Smooth muscle cell (in vitro differentiated cells): ENCODE results near the gene SUSD6. TPM values are rescaled to one million over a fixed set of nuclear protein-coding genes. Genes with fewer than 3 reads are reported as not detected.

Source experiments
- DNase-seq: peaks from one replicate; lab custom pipeline; 2025; ENCODE audit not compliant: unreplicated experiment; lab: John Stamatoyannopoulos, UW
- H2AFZ ChIP-seq: fragments of 200-600 bp; sonication (generic); 2 replicates; pipeline ENCODE4 v1.6.0; 2016; ENCODE audit warnings: antibody characterized with exemption, low read depth, mild to moderate bottlenecking
- H3F3A ChIP-seq: fragments of 200-600 bp; sonication (generic); 2 replicates; pipeline ENCODE4 v1.6.0; 2017; ENCODE audit warnings: antibody characterized with exemption, low read depth
- H3K27ac ChIP-seq: fragments of 200-600 bp; sonication (generic); 2 replicates; pipeline ENCODE4 v1.5.1; 2016; ENCODE audit warnings: low read depth, mild to moderate bottlenecking
- H3K27me3 ChIP-seq: fragments of 200-600 bp; sonication (generic); 2 replicates; pipeline ENCODE4 v1.6.1; 2016; ENCODE audit warnings: low read depth, mild to moderate bottlenecking
- H3K36me3 ChIP-seq: fragments of 200-600 bp; sonication (generic); 2 replicates; pipeline ENCODE4 v1.5.1; 2016; ENCODE audit warnings: low read depth
- H3K4me1 ChIP-seq: fragments of 200-600 bp; sonication (generic); 2 replicates; pipeline ENCODE4 v1.5.1; 2016; ENCODE audit warnings: low read depth
- H3K4me2 ChIP-seq: fragments of 200-600 bp; sonication (generic); 2 replicates; pipeline ENCODE4 v1.6.0; 2016; ENCODE audit warnings: mild to moderate bottlenecking
- H3K4me3 ChIP-seq: fragments of 200-600 bp; sonication (generic); 2 replicates; pipeline ENCODE4 v1.5.1; 2016; ENCODE audit warnings: mild to moderate bottlenecking
- H3K79me2 ChIP-seq: fragments of 200-600 bp; sonication (generic); 2 replicates; pipeline ENCODE4 v1.6.0; 2016; ENCODE audit warnings: low read depth, mild to moderate bottlenecking
- H3K9ac ChIP-seq: fragments of 200-600 bp; sonication (generic); 2 replicates; pipeline ENCODE4 v1.6.0; 2016; ENCODE audit warnings: low read depth
- H3K9me3 ChIP-seq: fragments of 200-600 bp; sonication (generic); replicated peaks from 2 replicates; pipeline ENCODE4 v1.5.1; 2016; ENCODE audit warnings: low read depth
- H4K20me1 ChIP-seq: fragments of 200-600 bp; sonication (generic); 2 replicates; pipeline ENCODE4 v1.6.0; 2016; ENCODE audit warnings: low read depth
- CTCF ChIP-seq: fragments of 200-600 bp; sonication (generic); IDR thresholded peaks from 2 replicates; pipeline ENCODE4 v1.5.1; 2017; ENCODE audit warnings: borderline replicate concordance, mild to moderate bottlenecking, antibody characterized with exemption; ENCODE audit not compliant: insufficient read depth, poor library complexity, severe bottlenecking
- WGBS: methylation state at CpG from one replicate; pipeline ENCODE4 v1.1.7; 2016; ENCODE audit warnings: low lambda C conversion rate; 5-methylcytosine and 5-hydroxymethylcytosine counted together
- polyA plus RNA-seq: library from polyadenylated mRNA; unstranded; fragments of >200 nt; fragmentation: Nextera tagmentation; extraction: Ambion mirVana; gene quantifications from 2 replicates; pipeline ENCODE4 v1.2.1, GENCODE V29; 2016
- total RNA-seq: library from RNA; depleted of rRNA; stranded (reverse); fragments of >200 nt; gene quantifications from 2 replicates; pipeline ENCODE4 v1.2.3, GENCODE V29; 2014

The SUSD6 gene
- total and polyA plus RNA-seq, 2 experiments from 2014 or later: 15.8 to 25.9 TPM

GRCh38 chr14:69671365-69672030 is 60.1 kb downstream of the SUSD6 start:
- peaks cover 93% of the 10 kb centered on the region for H3K79me2 ChIP-seq
- no peaks in the 10 kb centered on the region for H3F3A ChIP-seq
- DNase-seq: no peak

GRCh38 chr14:69672356-69672755 is 61.0 kb downstream of the SUSD6 start:
- peaks cover 98% of the 10 kb centered on the region for H4K20me1 ChIP-seq
- no peak overlapping the region for H3K4me3 ChIP-seq
- H2AFZ ChIP-seq: no peak overlapping the region
- no peak overlapping the region for H3K27ac ChIP-seq
- 92% methylated on average over 1 of the region's 1 CpG for WGBS
- H3K27me3 ChIP-seq: no peaks in the 10 kb centered on the region
- no peaks in the 10 kb centered on the region for H3K36me3 ChIP-seq
- H3K4me2 ChIP-seq: no peak overlapping the region
- peaks cover 13% of the 10 kb centered on the region for H3K4me1 ChIP-seq
- no peak for DNase-seq
- H3F3A ChIP-seq: no peaks in the 10 kb centered on the region
- H3K9ac ChIP-seq: no peak overlapping the region
- TF ChIP-seq CTCF: no peak
- peaks cover 93% of the 10 kb centered on the region for H3K79me2 ChIP-seq
- no peaks in the 10 kb centered on the region for H3K9me3 ChIP-seq

More at GRCh38 chr14:69671365-69672030, 60.1 kb downstream of the SUSD6 start:
- 85% methylated on average over 8 of the region's 8 CpGs for WGBS
- Histone ChIP-seq H3K4me3 (no peak overlapping the region), H3K27me3 (no peaks in the 10 kb centered on the region), H3K9me3 (no peaks in the 10 kb centered on the region), H2AFZ (no peak overlapping the region), H3K9ac (no peak overlapping the region), H4K20me1 (peaks cover 98% of the 10 kb centered on the region), H3K27ac (no peak overlapping the region), H3K4me1 (peaks cover 16% of the 10 kb centered on the region), H3K36me3 (no peaks in the 10 kb centered on the region), H3K4me2 (no peak overlapping the region)
- no peak for TF ChIP-seq CTCF

- Histone ChIP-seq H3K9ac (no peak overlapping the region), H4K20me1 (peaks cover 98% of the 10 kb centered on the region), H3K79me2 (peaks cover 92% of the 10 kb centered on the region), H3F3A (no peaks in the 10 kb centered on the region), H3K4me3 (no peak overlapping the region), H3K9me3 (no peaks in the 10 kb centered on the region), H3K27me3 (no peaks in the 10 kb centered on the region), H3K27ac (no peak overlapping the region), H3K4me2 (no peak overlapping the region), H2AFZ (no peak overlapping the region), H3K4me1 (peaks cover 13% of the 10 kb centered on the region), H3K36me3 (no peaks in the 10 kb centered on the region)
- TF ChIP-seq CTCF: no peak
- DNase-seq: no peak
Observed at GRCh38 chr14:69673104-69673503, 61.7 kb downstream of the SUSD6 start.
